Esophagus squamous epithelium (tissue), 4 donors: ENCODE measurements around the gene PRKX.

Experiments
- POLR2A ChIP-seq, 4 donors: fragments of 450-650 bp; IDR thresholded peaks; one replicate each; pipeline ENCODE4 v1.6.1; 2017; ENCODE audit warnings: antibody characterized with exemption in 4 of 4, mild to moderate bottlenecking in 4 of 4, moderate library complexity in 3 of 4
- TF ChIP-seq, protein P1 (sequence below), 6 experiments: fragments of 450-650 bp in 4 of 6; fragments of 200-600 bp in 2 of 6; sonication (generic) in 2 of 6; IDR thresholded peaks; one replicate each; pipeline ENCODE4 v1.5.1; 2016 to 2019; ENCODE audit warnings: antibody characterized with exemption in 6 of 6, mild to moderate bottlenecking in 4 of 6, moderate library complexity in 4 of 6

DNA sequence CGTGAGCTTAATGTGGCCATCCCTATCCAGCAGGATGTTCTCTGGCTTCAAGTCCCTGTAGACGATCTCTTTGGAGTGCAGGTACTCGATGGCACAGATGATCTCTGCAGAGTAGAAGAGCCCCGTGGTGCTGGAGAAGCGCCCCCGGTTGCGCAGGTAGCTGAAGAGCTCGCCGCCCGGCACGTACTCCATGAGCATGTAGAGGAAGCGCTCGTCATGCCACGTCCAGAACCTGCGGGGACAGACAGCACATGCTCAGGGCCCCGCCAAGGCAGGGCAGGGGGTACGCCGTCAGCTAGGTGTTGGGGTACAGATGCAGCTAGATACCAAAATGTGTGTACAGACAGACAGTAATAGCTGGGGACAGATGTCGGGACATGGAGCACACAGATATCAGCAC lies 58.3 kb downstream of the PRKX start:
- TF ChIP-seq, protein P1, sequence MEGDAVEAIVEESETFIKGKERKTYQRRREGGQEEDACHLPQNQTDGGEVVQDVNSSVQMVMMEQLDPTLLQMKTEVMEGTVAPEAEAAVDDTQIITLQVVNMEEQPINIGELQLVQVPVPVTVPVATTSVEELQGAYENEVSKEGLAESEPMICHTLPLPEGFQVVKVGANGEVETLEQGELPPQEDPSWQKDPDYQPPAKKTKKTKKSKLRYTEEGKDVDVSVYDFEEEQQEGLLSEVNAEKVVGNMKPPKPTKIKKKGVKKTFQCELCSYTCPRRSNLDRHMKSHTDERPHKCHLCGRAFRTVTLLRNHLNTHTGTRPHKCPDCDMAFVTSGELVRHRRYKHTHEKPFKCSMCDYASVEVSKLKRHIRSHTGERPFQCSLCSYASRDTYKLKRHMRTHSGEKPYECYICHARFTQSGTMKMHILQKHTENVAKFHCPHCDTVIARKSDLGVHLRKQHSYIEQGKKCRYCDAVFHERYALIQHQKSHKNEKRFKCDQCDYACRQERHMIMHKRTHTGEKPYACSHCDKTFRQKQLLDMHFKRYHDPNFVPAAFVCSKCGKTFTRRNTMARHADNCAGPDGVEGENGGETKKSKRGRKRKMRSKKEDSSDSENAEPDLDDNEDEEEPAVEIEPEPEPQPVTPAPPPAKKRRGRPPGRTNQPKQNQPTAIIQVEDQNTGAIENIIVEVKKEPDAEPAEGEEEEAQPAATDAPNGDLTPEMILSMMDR (IDR thresholded peaks at IDR 0.05) = no peak
- TF ChIP-seq POLR2A (IDR thresholded peaks at IDR 0.05) = no peak
